ENCODE data around the gene PROSER3. TPM values are rescaled to one million over a fixed set of nuclear protein-coding genes. Genes with fewer than 3 reads are reported as not detected.
A peak's percentile ranks its signal among the peaks of the same experiment; 100 is the strongest.

PROSER3 gene
- total and polyA plus RNA-seq, 2 of the 13 experiments (the other 11 are each of a cell fraction or from before 2014, with no cell fraction given): 5.1 to 5.7 TPM

- TF ChIP-seq PATZ1 (CRISPR knock-in tag; IDR thresholded peaks at IDR 0.05) (peak; percentile 74), NFYB (CRISPR knock-in tag; IDR thresholded peaks at IDR 0.05) (0 out of 2 replicates have a peak, but pooled peaks have one; percentile 9), ZNF776 (CRISPR knock-in tag; IDR thresholded peaks at IDR 0.05) (no peak), YY1 (IDR thresholded peaks at IDR 0.05; ENCODE audit: insufficient read depth, insufficient replicate concordance, low read depth, low read length) (peak; percentile 69), ARNT (IDR thresholded peaks at IDR 0.05) (no peak), ZNF644 (CRISPR knock-in tag; IDR thresholded peaks at IDR 0.05; ENCODE audit: low read depth) (no peak), ZC3H4 (CRISPR knock-in tag; IDR thresholded peaks at IDR 0.05; ENCODE audit: borderline replicate concordance) (no peak), ZNF782 (CRISPR knock-in tag; IDR thresholded peaks at IDR 0.05; ENCODE audit: borderline replicate concordance) (no peak), XRCC5 (optimal IDR thresholded peaks at IDR 0.05; ENCODE audit: low read length) (no peak), REPIN1 (CRISPR knock-in tag; IDR thresholded peaks at IDR 0.05; ENCODE audit: borderline replicate concordance, low read depth) (no peak), ZNF549 (CRISPR knock-in tag; IDR thresholded peaks at IDR 0.05) (no peak), ZNF772 (CRISPR knock-in tag; IDR thresholded peaks at IDR 0.05) (no peak), ZBTB8A (CRISPR knock-in tag; IDR thresholded peaks at IDR 0.05; ENCODE audit: borderline replicate concordance, low read depth) (no peak), ZBTB44 (CRISPR knock-in tag; IDR thresholded peaks at IDR 0.05) (no peak), SMARCE1 (IDR thresholded peaks at IDR 0.05; ENCODE audit: borderline replicate concordance) (no peak), HOXA7 (CRISPR knock-in tag; IDR thresholded peaks at IDR 0.05) (no peak), ATF2 (CRISPR knock-in tag; IDR thresholded peaks at IDR 0.05) (no peak)
- TF ChIP-seq, protein P1, sequence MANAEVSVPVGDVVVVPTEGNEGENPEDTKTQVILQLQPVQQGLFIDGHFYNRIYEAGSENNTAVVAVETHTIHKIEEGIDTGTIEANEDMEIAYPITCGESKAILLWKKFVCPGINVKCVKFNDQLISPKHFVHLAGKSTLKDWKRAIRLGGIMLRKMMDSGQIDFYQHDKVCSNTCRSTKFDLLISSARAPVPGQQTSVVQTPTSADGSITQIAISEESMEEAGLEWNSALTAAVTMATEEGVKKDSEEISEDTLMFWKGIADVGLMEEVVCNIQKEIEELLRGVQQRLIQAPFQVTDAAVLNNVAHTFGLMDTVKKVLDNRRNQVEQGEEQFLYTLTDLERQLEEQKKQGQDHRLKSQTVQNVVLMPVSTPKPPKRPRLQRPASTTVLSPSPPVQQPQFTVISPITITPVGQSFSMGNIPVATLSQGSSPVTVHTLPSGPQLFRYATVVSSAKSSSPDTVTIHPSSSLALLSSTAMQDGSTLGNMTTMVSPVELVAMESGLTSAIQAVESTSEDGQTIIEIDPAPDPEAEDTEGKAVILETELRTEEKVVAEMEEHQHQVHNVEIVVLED (CRISPR knock-in tag; IDR thresholded peaks at IDR 0.05; ENCODE audit: borderline replicate concordance): peak; percentile 26
- TF ChIP-seq, protein P2, sequence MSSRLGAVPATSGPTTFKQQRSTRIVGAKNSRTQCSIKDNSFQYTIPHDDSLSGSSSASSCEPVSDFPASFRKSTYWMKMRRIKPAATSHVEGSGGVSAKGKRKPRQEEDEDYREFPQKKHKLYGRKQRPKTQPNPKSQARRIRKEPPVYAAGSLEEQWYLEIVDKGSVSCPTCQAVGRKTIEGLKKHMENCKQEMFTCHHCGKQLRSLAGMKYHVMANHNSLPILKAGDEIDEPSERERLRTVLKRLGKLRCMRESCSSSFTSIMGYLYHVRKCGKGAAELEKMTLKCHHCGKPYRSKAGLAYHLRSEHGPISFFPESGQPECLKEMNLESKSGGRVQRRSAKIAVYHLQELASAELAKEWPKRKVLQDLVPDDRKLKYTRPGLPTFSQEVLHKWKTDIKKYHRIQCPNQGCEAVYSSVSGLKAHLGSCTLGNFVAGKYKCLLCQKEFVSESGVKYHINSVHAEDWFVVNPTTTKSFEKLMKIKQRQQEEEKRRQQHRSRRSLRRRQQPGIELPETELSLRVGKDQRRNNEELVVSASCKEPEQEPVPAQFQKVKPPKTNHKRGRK (CRISPR knock-in tag; IDR thresholded peaks at IDR 0.05): no peak
- TF ChIP-seq, protein P3, sequence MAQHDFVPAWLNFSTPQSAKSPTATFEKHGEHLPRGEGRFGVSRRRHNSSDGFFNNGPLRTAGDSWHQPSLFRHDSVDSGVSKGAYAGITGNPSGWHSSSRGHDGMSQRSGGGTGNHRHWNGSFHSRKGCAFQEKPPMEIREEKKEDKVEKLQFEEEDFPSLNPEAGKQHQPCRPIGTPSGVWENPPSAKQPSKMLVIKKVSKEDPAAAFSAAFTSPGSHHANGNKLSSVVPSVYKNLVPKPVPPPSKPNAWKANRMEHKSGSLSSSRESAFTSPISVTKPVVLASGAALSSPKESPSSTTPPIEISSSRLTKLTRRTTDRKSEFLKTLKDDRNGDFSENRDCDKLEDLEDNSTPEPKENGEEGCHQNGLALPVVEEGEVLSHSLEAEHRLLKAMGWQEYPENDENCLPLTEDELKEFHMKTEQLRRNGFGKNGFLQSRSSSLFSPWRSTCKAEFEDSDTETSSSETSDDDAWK (CRISPR knock-in tag; IDR thresholded peaks at IDR 0.05): no peak
Measured at GRCh38 chr19:35717665-35718344, 40.2 kb upstream of the PROSER3 start, which contains the start of gene KMT2B (continued).

Measured in HepG2 (cell line).